ENCODE data around the gene SHC1.

SHC1 gene

GRCh38 chr1:155008015-155008941 is 37.7 kb upstream of the SHC1 start:
- ATAC-seq (ENCODE audit: low read depth) (no peak), DNase-seq (ENCODE audit: low spot score) (peak; percentile 44)
- Histone ChIP-seq H3K4me3 (ENCODE audit: severe bottlenecking) (no peak overlapping the region), H3K4me1 (ENCODE audit: insufficient read depth, poor library complexity, severe bottlenecking) (peaks cover 58% of the 10 kb centered on the region), H3K9me3 (ENCODE audit: severe bottlenecking) (no peaks in the 10 kb centered on the region), H3K27ac (ENCODE audit: poor library complexity, severe bottlenecking) (peak overlapping the region; percentile 96), H3K36me3 (ENCODE audit: low read depth) (peaks cover 46% of the 10 kb centered on the region), H3K27me3 (ENCODE audit: insufficient read depth, poor library complexity, severe bottlenecking) (no peaks in the 10 kb centered on the region)
- TF ChIP-seq CTCF (IDR thresholded peaks at IDR 0.05; ENCODE audit: poor library complexity, severe bottlenecking): no peak

DNA sequence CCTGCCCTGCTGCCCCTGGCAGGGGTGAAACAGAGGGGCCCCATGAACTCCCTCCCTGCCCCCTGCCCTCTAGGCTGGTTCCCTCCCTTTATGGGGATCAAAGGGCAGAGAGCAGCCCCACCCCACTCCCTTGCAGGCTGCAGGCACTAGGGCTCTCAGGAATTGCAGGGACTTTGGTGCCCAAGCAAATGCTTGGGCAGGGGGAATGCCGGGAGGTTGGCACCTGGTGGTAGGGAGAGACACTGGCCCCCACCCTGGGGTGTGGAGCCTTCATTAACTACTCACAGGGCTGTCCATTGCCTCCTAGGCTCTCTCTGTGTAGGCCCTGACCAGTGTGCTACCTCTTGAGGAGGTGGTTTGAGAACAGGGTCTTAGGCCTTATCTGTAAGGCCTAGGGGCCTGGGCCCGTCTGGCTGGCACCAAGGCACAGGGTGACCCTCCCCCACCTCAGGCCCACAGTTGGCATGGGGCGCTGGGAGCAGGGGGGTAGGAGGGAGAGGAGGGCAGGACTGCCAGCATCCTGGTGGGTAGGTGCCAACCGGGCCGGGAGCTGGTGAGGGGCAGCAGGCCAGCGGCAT is 36.8 kb upstream of the SHC1 start:
- DNase-seq (ENCODE audit: low spot score): no peak
- no peak for ATAC-seq (ENCODE audit: low read depth)
- TF ChIP-seq CTCF (IDR thresholded peaks at IDR 0.05; ENCODE audit: poor library complexity, severe bottlenecking): no peak
- no peak overlapping the region for H3K4me3 ChIP-seq (ENCODE audit: severe bottlenecking)
- H3K36me3 ChIP-seq (ENCODE audit: low read depth): peaks cover 47% of the 10 kb centered on the region
- H3K9me3 ChIP-seq (ENCODE audit: severe bottlenecking): no peaks in the 10 kb centered on the region
- peak overlapping the region; percentile 96 for H3K27ac ChIP-seq (ENCODE audit: poor library complexity, severe bottlenecking)
- H3K4me1 ChIP-seq (ENCODE audit: insufficient read depth, poor library complexity, severe bottlenecking): peaks cover 57% of the 10 kb centered on the region
- H3K27me3 ChIP-seq (ENCODE audit: insufficient read depth, poor library complexity, severe bottlenecking): no peaks in the 10 kb centered on the region

DNA sequence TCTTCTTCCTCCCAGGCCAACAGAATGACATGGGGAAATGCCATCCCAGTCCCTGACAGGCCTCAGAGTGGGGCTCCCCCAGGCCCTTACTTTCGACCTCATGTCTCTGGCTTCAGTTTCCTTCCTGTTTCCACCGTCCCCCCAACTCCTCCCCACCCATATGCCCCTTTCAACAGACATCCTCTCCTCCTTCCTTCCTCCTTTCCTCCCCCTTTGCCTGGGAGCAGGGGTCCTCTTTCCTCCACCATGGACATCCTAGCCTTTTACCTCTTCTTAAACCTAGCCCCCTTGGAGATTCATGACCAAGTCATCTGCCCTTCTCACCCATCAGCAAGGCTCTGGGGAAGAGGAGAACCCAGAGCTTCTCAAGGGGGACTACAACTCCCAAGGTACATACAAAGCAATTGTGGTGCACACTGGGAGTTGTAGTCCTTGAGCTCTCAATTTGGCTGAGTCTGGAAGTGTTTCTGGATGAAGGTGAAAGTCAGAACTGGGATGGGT is 36.1 kb upstream of the SHC1 start:
- no peak for DNase-seq (ENCODE audit: low spot score)

GRCh38 chr1:155005076-155006011 is 34.8 kb upstream of the SHC1 start:
- Histone ChIP-seq H3K4me1 (ENCODE audit: insufficient read depth, poor library complexity, severe bottlenecking) (peaks cover 42% of the 10 kb centered on the region), H3K9me3 (ENCODE audit: severe bottlenecking) (no peaks in the 10 kb centered on the region), H3K4me3 (ENCODE audit: severe bottlenecking) (no peak overlapping the region), H3K36me3 (ENCODE audit: low read depth) (peaks cover 38% of the 10 kb centered on the region), H3K27ac (ENCODE audit: poor library complexity, severe bottlenecking) (peak overlapping the region; percentile 96), H3K27me3 (ENCODE audit: insufficient read depth, poor library complexity, severe bottlenecking) (no peaks in the 10 kb centered on the region)
- ATAC-seq (ENCODE audit: low read depth): peak; percentile 37
- no peak for TF ChIP-seq CTCF (IDR thresholded peaks at IDR 0.05; ENCODE audit: poor library complexity, severe bottlenecking)
- DNase-seq (ENCODE audit: low spot score): peak; percentile 82

More for the DNA sequence above, 36.1 kb upstream of the SHC1 start:
- peaks cover 45% of the 10 kb centered on the region for H3K36me3 ChIP-seq (ENCODE audit: low read depth)
- no peak for TF ChIP-seq CTCF (IDR thresholded peaks at IDR 0.05; ENCODE audit: poor library complexity, severe bottlenecking)
- peak overlapping the region; percentile 96 for H3K27ac ChIP-seq (ENCODE audit: poor library complexity, severe bottlenecking)
- no peak for ATAC-seq (ENCODE audit: low read depth)
- no peaks in the 10 kb centered on the region for H3K9me3 ChIP-seq (ENCODE audit: severe bottlenecking)
- no peak overlapping the region for H3K4me3 ChIP-seq (ENCODE audit: severe bottlenecking)
- peaks cover 50% of the 10 kb centered on the region for H3K4me1 ChIP-seq (ENCODE audit: insufficient read depth, poor library complexity, severe bottlenecking)
- no peaks in the 10 kb centered on the region for H3K27me3 ChIP-seq (ENCODE audit: insufficient read depth, poor library complexity, severe bottlenecking)

All from RWPE2 (cell line).